GM12873 (cell line): Measurements from ENCODE around the gene NLRP6.

Experiments used
- CTCF ChIP-seq: IDR thresholded peaks from 2 replicates; pipeline ENCODE4 v1.5.1; 2012; ENCODE audit warnings: low read depth, mild to moderate bottlenecking, moderate library complexity, low read length, control low read depth; ENCODE audit not compliant: insufficient read depth; ENCODE audit errors: missing control alignments

NLRP6 gene

GRCh38 chr11:326842-327580, 48.8 kb downstream of the NLRP6 start:
- no peak for TF ChIP-seq CTCF

- no peak for TF ChIP-seq CTCF
These were observed 49.3 kb downstream of the NLRP6 start for GRCh38 chr11:327581-327923.

GRCh38 chr11:328012-328411, 49.8 kb downstream of the NLRP6 start:
- TF ChIP-seq CTCF: no peak

DNA sequence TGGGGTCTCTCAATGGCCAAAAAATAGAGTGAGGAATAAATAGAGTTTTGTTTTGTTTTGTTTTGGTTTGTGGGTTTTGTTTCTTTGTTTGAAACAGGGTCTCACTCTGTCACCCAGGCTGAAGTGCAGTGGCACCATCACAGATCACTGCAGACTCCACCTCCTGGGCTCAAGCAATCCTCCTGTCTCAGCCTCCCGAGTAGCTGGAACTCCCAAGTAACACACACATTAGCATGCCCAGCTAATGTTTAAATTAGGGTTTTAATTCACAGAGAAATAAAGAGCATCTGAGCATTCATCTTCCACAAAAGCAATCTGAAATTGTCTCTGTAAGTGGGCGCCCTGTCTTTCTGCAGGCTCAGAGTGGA, 51.7 kb downstream of the NLRP6 start:
- no peak for TF ChIP-seq CTCF

DNA sequence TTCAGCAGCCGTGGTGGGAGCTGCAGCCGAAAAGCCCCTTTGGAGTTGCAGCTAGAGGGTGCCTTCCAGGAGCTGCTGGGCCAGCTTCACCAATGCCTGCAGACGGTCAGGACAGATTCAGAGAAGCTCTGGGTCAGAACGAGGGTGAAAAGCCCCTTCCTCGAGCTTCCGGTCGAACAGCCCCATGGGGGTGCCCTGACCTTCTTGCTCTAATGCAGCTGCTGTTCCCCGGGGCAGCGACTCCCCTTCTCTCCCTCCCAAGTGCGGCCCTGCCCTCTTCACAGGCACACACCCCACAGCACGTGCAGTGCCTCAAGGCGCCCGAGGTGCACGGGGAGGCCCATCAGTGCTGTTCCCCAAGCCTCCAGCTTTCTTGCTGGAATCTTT, 52.1 kb downstream of the NLRP6 start:
- no peak for TF ChIP-seq CTCF

DNA sequence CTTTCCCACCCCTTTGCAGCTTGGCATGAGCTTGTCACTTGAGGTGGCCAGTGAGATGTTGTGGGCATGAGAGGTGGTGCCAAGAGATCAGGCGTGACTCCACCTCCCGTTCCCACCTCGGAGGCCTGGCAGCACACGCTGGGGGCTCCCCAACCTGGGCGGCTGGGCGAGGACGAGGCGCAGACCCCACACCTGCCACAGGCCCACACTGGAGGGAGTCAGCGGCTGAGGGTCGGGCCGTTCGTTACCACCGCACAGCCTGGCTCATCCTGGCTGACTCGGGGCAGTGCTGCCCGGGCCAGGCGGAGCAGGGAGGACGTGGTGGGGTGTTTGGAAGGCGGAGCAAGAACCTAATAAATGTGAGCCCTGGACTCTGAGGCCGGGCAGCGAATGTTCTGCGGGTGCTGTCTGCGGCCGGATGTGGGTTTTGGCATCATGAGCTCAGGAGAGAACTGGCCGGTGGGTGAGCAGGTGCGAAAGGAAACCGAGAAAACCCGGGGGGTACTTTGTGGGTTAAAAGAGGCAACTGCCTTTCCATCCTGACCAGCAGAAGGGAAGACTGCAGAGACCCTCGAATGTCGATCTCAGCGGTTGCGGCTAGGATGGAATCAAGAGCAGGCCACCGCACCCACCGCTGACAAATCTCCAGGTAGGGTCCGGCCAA, 52.6 kb downstream of the NLRP6 start:
- TF ChIP-seq CTCF: no peak

GRCh38 chr11:331358-332060, 53.3 kb downstream of the NLRP6 start:
- TF ChIP-seq CTCF: no peak
